HG02981 (cell line): Measurements from ENCODE around the gene COA4.
"Not testable (repeated sequence)": the region's sequence is repeated elsewhere in the genome, so short reads cannot be mapped to it uniquely, and the experiment has no call there.

Experiments
- ATAC-seq: cut with Tn5 transposase; IDR thresholded peaks from one replicate; pipeline ENCODE4 v1.9.1; 2021; ENCODE audit warnings: mild to moderate bottlenecking, moderate library complexity; ENCODE audit not compliant: unreplicated experiment

The COA4 gene

GRCh38 chr11:73876424-73877310, at the start of gene COA4, which contains the start of gene PAAF1:
COA4 (minus strand) TSS chr11:73876846; CDS start chr11:73873378, 3,468 bp downstream.
PAAF1 (plus strand) TSS chr11:73876999; CDS start chr11:73877022, 23 bp downstream.
- peak; percentile 97 for ATAC-seq

DNA sequence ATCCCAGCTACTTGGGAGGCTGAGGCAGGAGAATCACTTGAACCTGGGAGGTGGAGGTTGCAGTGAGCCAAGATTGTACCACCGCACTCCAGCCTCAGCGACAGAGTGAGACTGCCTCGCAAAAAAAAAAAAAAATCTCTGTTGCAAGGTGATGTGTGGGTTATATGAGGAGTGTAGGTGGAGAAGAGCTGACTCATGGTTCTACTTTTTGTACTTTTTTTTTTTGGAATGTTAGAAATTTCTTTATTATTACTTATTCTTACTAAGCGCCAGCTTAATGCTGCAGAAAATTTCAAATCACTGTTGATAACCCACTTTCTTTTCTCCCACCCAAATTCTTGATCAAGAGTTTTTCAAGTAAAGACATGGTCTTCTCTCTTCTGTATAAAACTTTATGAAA, 44.5 kb upstream of the COA4 start:
- ATAC-seq = no peak

- no peak for ATAC-seq
These were observed 39.8 kb upstream of the COA4 start for GRCh38 chr11:73916435-73916834.

- ATAC-seq = no peak
These were observed 37.6 kb upstream of the COA4 start for GRCh38 chr11:73914284-73914683.

DNA sequence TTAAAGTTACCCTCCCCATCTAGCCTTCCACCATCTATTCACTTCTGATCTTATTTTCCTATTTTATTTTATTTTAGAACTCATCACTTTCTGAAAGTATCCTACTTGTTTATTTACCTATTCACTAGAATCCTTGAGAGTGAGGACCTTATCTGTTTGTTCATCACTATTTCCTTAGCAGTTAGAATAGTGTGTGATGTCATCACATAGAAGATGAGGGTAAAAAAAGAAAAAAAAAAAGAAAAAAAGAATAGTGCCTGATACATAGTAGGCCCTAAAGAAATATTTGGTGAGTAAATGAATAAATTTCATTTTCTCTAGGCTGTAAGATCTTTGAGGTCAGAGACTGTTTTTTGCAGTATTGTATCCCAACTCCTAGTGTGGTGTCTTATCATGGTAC, 36.8 kb upstream of the COA4 start:
- ATAC-seq = no peak

GRCh38 chr11:73912026-73912425, 35.4 kb upstream of the COA4 start:
- no peak for ATAC-seq

DNA sequence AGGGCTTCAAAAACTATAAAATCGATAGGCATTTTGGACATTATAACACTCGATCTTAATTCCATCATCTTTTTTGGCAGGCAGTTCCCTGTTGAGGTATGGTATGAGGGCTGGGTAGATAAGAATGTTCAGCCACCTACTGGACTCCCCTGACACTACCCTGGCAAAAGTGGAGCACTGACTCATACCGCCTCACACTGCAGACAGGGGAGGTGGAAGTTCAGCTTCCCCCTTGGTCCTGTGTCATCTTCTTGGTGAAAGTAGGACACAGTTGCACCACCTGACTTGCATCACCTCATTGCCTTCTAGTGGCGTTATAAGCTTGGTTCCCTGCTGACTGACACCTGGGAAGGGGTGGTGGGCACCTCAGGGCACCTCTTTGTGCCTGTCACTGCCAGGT, 30.5 kb upstream of the COA4 start:
- ATAC-seq = no peak

DNA sequence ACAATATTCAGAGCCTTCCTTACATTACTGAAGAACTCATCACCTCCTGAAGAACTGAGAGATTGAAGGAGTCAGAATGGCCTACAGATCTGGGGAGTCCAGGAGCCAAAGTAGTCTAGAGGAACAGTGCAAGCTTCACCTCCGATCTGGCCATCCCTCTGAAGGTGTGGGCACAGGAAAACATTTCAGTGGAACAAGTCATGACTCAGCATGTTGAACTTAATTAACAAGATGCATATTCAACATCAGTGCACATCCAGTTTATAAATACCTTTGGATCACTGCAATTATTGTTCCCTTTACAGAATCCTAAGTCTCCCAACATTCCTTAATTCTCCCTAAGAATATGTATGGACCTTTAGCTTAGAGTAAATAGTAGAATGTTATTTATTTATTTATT, 25.7 kb upstream of the COA4 start:
- ATAC-seq = no peak

DNA sequence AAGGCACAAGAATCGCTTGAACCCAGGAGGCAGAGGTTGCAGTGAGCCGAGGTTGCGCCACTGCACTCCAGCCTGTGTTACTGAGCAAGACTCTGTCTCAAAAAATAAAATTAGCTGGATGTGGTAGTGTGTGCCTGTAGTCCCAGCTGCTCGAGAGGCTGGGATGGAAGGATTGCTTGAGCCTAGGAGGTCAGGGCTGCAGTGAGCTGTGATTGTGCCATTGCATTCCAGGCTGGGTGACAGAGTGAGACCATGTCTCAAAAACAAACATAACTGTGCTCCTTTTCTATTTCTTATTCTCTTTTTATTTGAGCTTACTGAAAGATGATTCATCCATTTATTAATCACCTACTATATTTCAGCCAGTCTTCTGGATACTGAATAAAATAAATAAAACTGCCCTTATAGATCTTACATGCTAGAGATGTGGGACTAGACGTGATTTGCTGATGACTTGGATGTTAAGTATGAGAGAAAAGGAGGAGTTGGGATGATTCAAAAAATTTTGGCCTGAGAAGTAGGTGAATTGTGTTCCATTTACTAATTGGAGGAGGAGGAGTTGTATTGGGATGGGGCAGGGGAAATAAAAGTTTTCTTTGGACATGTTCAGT, 18.2 kb upstream of the COA4 start:
- ATAC-seq = no peak

DNA sequence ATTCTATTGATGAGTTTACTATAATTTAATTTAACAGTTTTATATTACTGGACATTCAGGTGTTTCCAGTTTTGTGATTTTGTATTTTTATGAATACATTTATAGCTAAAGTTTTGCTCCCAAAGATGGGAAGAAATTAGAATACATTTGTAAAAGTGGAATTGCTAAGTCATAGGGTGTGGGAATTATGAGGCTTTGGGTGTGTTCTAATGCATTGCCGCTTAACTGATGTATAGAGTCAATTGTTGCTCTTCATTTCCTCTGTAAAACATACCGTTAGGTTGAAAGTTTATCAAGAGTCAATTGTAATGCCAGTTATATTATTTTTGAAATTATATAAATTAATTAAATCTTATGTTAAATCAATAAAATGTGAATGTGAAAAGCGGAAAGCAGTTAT, 16.4 kb upstream of the COA4 start:
- no peak for ATAC-seq

DNA sequence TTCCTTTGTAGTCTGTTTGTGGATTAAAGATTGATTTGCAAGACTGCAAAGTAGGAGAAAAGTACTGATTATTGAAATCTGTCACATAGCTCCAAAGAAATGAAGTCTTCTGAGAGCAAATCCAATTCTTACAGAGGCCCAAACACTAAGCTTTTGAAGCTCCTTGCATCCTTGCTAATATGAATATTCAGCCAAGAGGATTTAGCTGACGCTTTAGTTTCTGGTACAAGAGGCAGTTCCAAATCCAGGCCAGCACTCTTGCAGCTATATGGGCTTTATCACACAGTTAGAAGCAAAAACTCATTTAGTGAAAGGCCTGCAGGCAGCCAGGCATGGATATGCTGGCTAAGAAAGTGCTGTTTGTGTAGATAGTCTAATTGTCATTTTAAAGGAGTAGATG, 12.9 kb upstream of the COA4 start:
- ATAC-seq = no peak

GRCh38 chr11:73889019-73889418, 12.4 kb upstream of the COA4 start:
- no peak for ATAC-seq

DNA sequence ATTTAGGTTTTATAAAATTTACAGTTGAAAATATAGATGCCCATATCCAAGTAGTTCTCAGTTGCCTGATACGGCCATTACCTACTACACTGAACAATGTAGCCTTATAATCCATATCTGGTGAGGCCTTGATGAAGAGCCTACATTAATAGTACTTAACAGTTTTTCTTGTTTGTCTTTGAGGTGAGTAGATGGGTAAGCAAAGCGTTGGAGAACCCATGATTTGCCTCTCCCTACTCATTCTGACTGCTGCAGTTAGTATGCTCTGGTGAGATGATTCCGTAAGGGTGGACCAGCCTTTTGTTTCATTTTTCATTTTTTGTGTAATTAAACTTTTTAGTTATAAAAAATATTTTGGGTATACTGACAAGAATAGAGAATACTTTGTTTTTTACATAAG, 11.6 kb upstream of the COA4 start:
- no peak for ATAC-seq

DNA sequence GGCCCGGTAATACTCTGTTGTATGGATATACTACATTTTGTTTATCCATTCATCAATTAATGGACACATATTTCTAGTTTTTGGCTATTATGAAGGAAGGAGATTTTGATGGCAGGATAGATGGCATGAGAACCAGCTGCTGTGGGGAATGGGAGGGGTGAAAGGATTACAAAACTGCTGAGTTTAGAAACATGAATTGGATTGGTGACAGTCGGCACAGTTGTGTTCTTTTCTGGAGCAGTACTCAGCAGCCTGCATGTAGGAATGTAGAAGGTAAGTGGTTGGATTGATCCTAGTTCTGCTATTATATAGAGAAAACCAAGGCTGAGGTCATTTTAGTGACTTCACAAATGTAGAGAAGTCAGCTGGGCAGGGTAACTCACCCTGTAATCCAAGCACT, 7.2 kb upstream of the COA4 start:
- ATAC-seq = no peak

- ATAC-seq = not testable (repeated sequence)
These were observed 3.8 kb upstream of the COA4 start for GRCh38 chr11:73880449-73880848.

DNA sequence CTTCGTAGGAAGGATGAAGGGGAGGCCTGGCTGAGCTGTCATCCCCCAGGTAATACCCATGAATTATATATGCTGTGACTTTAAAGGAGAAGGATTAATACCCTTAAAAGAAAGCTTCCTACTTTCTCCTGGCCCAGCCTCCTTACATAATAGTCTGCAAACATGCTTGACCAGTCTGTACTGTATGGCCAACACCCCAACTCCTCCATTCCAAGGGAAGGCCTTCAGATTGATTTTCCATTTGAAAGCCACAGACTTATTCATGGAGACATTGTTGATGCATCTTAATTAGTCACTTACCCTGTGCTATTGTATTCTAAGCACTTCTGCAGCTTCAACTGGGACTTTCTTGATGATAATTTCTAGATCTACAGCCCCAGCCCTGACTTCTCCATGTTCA, 2.1 kb upstream of the COA4 start:
- no peak for ATAC-seq

- no peak for ATAC-seq
These were observed 806 bp downstream of the COA4 start for GRCh38 chr11:73875840-73876239.

DNA sequence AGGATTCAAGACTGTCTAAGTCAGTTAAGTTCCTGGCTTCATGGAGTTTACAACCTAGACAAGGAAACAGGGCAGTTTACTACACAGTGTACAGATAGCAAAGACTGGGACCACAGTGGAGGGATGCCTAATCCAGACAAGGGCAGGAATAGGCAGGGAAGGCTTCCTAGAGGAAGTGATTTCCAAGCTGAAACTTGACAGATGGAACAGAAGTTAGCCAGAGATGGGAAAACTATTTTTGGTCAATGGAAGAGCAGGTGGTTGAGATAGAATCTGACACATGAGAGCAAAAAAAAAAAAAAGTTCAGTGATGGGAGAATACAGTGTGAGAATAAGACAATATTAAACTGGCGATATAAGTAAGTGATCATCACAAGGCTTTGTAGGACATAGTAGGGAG, 1.3 kb downstream of the COA4 start:
- no peak for ATAC-seq

DNA sequence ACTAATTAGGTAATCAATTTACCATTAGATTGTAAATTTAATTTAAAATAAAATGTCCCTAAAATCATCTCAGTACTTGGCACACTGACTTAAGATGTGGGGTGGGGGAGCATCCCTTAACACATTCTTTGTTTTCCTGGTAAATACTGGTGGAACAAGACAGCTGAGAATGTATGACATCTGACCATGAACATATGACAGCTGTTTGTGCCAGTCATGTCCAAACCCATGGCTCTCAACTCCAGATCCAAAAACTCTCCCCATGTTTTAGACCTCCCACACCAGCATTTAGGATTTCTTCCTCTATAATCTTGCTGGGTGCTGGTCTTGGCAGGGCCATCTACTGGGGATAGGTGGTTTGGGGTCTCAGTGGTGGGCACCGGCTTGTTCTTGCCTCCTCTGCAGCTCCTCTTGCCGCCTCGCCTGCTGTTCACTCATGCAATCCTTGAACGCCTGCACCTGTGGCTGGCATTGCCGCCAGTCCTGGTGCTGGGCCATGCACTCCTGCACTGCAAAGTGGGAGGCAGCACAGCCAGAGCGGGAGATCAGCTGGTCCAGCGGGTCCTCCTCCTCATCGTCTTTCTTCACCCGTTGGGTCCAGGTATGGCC, 3.8 kb downstream of the COA4 start:
- ATAC-seq = no peak

DNA sequence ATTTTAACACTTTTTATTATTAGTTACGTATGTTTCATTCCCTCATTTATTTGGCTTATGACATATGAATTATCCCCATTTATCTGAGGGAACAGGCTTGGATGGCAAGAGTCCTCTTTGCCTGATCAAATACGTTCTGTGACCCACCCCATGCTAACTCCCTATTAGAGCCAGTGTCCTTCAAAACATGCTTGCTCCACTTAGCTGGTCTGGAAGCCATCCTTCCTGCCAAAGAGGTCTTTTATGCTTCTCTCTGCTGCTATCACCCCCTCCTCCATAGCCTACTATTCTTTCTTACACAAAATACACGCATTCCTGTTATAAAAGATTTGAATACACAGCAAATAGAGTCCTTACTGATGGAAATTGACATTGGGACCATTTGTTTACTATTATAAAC, 6.4 kb downstream of the COA4 start:
- ATAC-seq = no peak

DNA sequence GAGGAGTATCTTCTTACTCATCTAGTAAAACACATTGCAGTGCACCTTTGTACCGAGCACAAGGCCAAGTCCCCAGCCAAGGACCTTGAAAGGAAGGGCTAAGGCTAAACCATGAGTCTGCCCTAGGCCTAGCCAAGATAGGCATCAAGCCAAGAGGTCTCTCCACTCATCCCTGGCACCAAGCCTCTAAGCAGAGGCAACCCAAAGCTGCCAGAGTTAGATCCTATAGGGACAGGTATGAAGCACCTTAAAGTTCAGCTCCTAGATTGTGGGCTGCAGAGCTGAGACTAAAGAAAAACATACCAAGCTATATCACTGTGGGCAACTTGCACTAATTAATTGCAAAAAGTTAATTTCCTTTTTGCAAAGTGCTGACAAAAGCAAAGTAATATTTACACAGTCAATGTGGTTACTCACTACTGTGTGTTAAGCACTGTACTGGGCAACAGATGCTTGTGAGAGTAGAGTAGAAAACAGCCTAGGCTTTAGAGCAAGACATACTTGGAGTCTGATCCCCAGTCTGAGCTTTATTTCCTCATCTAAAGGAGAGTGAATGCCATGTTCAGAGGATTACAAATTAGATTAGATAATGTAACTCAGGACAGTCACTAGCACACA, 7.2 kb downstream of the COA4 start:
- ATAC-seq = no peak

GRCh38 chr11:73866586-73866996, 10.1 kb downstream of the COA4 start:
- ATAC-seq = no peak
